OCI-LY1 (cell line): ENCODE results near the gene AATK.
A peak's percentile ranks its signal among the peaks of the same experiment; 100 is the strongest.

Experiments
- CTCF ChIP-seq: fragments of 200-600 bp; sonication (generic), shearing (Covaris generic); IDR thresholded peaks from 2 replicates; pipeline ENCODE4 v1.5.1; 2017; ENCODE audit warnings: mild to moderate bottlenecking, antibody characterized with exemption, low read length, moderate library complexity, mixed read lengths
- EZH2 ChIP-seq: fragments of 200-600 bp; sonication (generic), shearing (Covaris generic); IDR thresholded peaks from 2 replicates; pipeline ENCODE4 v1.8.0; 2017; ENCODE audit warnings: borderline replicate concordance, mixed run types, mild to moderate bottlenecking, antibody characterized with exemption, low read length, moderate library complexity, mixed read lengths

GRCh38 chr17:81142301-81143199 is 23.5 kb downstream of the AATK start:
- TF ChIP-seq CTCF (peak; percentile 61), EZH2 (no peak)
